Measurements from ENCODE around the gene TRAPPC12. TPM values are rescaled to one million over a fixed set of nuclear protein-coding genes. Genes with fewer than 3 reads are reported as not detected.

The TRAPPC12 gene
- total and polyA plus RNA-seq, 8 donors: 46.6 to 158 (median 70.7) TPM

GRCh38 chr2:3527886-3528785 lies 148.6 kb downstream of the TRAPPC12 start:
- Histone ChIP-seq H3K4me3 (no peak overlapping the region), H3K27ac (no peak overlapping the region), H3K4me1 (peaks cover 19 to 42% (median 33%) of the 10 kb centered on the region in 4 donors), H3K36me3 (peaks cover 0 to 9% (median 0%) of the 10 kb centered on the region in 4 donors), H3K27me3 (no peaks in the 10 kb centered on the region), H3K9me3 (no peaks in the 10 kb centered on the region)
- intact Hi-C loops (cut with DNase I; ENCODE audit: low total_unique reads): no loop called here
- WGBS, 5 donors: 84 to 91% (median 89%) methylated on average over 26 to 40 of the region's 40 CpGs
- TF ChIP-seq, protein P1, sequence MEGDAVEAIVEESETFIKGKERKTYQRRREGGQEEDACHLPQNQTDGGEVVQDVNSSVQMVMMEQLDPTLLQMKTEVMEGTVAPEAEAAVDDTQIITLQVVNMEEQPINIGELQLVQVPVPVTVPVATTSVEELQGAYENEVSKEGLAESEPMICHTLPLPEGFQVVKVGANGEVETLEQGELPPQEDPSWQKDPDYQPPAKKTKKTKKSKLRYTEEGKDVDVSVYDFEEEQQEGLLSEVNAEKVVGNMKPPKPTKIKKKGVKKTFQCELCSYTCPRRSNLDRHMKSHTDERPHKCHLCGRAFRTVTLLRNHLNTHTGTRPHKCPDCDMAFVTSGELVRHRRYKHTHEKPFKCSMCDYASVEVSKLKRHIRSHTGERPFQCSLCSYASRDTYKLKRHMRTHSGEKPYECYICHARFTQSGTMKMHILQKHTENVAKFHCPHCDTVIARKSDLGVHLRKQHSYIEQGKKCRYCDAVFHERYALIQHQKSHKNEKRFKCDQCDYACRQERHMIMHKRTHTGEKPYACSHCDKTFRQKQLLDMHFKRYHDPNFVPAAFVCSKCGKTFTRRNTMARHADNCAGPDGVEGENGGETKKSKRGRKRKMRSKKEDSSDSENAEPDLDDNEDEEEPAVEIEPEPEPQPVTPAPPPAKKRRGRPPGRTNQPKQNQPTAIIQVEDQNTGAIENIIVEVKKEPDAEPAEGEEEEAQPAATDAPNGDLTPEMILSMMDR (IDR thresholded peaks at IDR 0.05): no peak
- TF ChIP-seq POLR2A (IDR thresholded peaks at IDR 0.05) (no peak), EP300 (IDR thresholded peaks at IDR 0.05) (no peak), POLR2AphosphoS5 (IDR thresholded peaks at IDR 0.05) (no peak)
- no peak for DNase-seq

Other genes with a start within 250 kb of the TRAPPC12 start
- gene EIPR1, start 1.9 kb upstream of the TRAPPC12 start, total RNA-seq: 10 to 100 TPM in 4 of 5 donors, 1 to 10 TPM in 1; 1.2 to 39.4 (median 17.1) TPM
- gene EIPR1, start 1.9 kb upstream of the TRAPPC12 start, polyA plus RNA-seq: 10 to 100 TPM in 2 of 3 donors, 1 to 10 TPM in 1; 10.0 to 15.1 (median 10.4) TPM
- gene ADI1, start 139.8 kb downstream of the TRAPPC12 start, total RNA-seq: 10 to 100 TPM; 25.1 to 67.7 (median 56.2) TPM
- 100 to 1,000 TPM in 2 of 3 donors, 10 to 100 TPM in 1; 78.3 to 124 (median 110) TPM for gene ADI1, start 139.8 kb downstream of the TRAPPC12 start, polyA plus RNA-seq
- gene RNASEH1, start 178.6 kb downstream of the TRAPPC12 start, total RNA-seq: 10 to 100 TPM in 3 of 5 donors, 1 to 10 TPM in 2; 1.7 to 32.1 (median 13.6) TPM
- 10 to 100 TPM in 1 of 3 donors, 1 to 10 TPM in 2; 4.6 to 13.9 (median 7.9) TPM for gene RNASEH1, start 178.6 kb downstream of the TRAPPC12 start, polyA plus RNA-seq
- 1,000 to 10,000 TPM; 1,571 to 2,461 (median 2,078) TPM for gene RPS7, start 195.6 kb downstream of the TRAPPC12 start, total RNA-seq
- gene RPS7, start 195.6 kb downstream of the TRAPPC12 start, polyA plus RNA-seq: 1,000 to 10,000 TPM; 3,068 to 4,006 (median 3,110) TPM
- gene COLEC11, start 215.4 kb downstream of the TRAPPC12 start, total RNA-seq: 1 to 10 TPM in 2 of 5 donors, not detected in 3; 2.0 to 4.5 TPM
- 1 to 10 TPM; 2.1 to 9.9 (median 3.3) TPM for gene COLEC11, start 215.4 kb downstream of the TRAPPC12 start, polyA plus RNA-seq